ENCODE results near the gene CNTD1. TPM values are rescaled to one million over a fixed set of nuclear protein-coding genes. Genes with fewer than 3 reads are reported as not detected.
"Not testable (repeated sequence)": the region's sequence is repeated elsewhere in the genome, so short reads cannot be mapped to it uniquely, and the experiment has no call there.

Gene CNTD1
- not detected in 2 replicates for total RNA-seq

- H3K9me3 Mint-ChIP-seq, result peaks cover 3% of the 10 kb centered on the region
- H3K27me3 Mint-ChIP-seq, result peaks cover 12% of the 10 kb centered on the region
- DNase-seq, result peak; percentile 95
- H3K4me3 Mint-ChIP-seq, result peak within 1 kb of the TSS; percentile 95
- H3K36me3 Mint-ChIP-seq (ENCODE audit: low read depth), result peaks cover 10% of the 10 kb centered on the region
- intact Hi-C loops (cut with micrococcal nuclease), result loop anchor here (1.0 kb wide), 1 partner anchor 26 kb away; the partner anchor contains the start of gene BECN1
- peak within 1 kb of the TSS; percentile 73 for H3K27ac Mint-ChIP-seq
- peaks cover 16% of the 10 kb centered on the region for H3K4me1 Mint-ChIP-seq
Measured at GRCh38 chr17:42798383-42799380, at the start of gene CNTD1, which contains the start of gene COA3. CNTD1 (plus strand) TSS chr17:42798861; CDS start chr17:42799068, 207 bp downstream. COA3 (minus strand) TSS chr17:42798704; CDS start chr17:42798681, 23 bp downstream.

GRCh38 chr17:42748908-42749798 is 49.5 kb upstream of the CNTD1 start:
- Mint-ChIP-seq H3K9me3 (peaks cover 4% of the 10 kb centered on the region), H3K36me3 (ENCODE audit: low read depth) (peaks cover 5% of the 10 kb centered on the region), H3K27ac (no peak overlapping the region), H3K4me1 (peaks cover 9% of the 10 kb centered on the region), H3K4me3 (no peak overlapping the region), H3K27me3 (peaks cover 57% of the 10 kb centered on the region)
- intact Hi-C loops (cut with micrococcal nuclease), result no loop called here
- DNase-seq, result no peak

- H3K4me3 Mint-ChIP-seq, result no peak overlapping the region
- no peaks in the 10 kb centered on the region for H3K36me3 Mint-ChIP-seq (ENCODE audit: low read depth)
- H3K27me3 Mint-ChIP-seq, result peaks cover 61% of the 10 kb centered on the region
- intact Hi-C loops (cut with micrococcal nuclease), result no loop called here
- no peaks in the 10 kb centered on the region for H3K4me1 Mint-ChIP-seq
- no peaks in the 10 kb centered on the region for H3K9me3 Mint-ChIP-seq
- no peak for DNase-seq
- H3K27ac Mint-ChIP-seq, result no peak overlapping the region
Measured at GRCh38 chr17:42750739-42751344, 47.8 kb upstream of the CNTD1 start.

DNA sequence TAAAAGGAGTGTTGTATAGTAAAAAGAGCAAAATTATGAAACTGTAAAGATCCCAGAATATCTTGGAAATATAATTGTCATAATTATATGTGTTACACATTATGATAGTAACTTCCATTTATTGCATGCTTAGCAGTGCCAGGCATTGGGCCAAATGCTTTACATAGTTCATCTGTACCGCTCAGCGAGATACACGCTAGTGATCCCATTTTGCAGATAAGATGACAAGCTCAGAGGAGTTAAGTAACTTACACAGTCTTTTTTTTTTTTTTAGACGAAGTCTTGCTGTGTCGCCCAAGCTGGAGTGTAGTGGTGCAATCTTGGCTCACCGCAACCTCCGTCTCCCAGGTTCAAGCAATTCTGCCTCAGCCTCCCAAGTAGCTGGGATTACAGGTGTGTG is 47.0 kb upstream of the CNTD1 start:
- no peaks in the 10 kb centered on the region for H3K9me3 Mint-ChIP-seq
- no peaks in the 10 kb centered on the region for H3K4me1 Mint-ChIP-seq
- intact Hi-C loops (cut with micrococcal nuclease), result no loop called here
- no peaks in the 10 kb centered on the region for H3K36me3 Mint-ChIP-seq (ENCODE audit: low read depth)
- peaks cover 63% of the 10 kb centered on the region for H3K27me3 Mint-ChIP-seq
- H3K27ac Mint-ChIP-seq, result no peak overlapping the region
- H3K4me3 Mint-ChIP-seq, result no peak overlapping the region
- no peak for DNase-seq

GRCh38 chr17:42754782-42755181 is 43.9 kb upstream of the CNTD1 start:
- no peak overlapping the region for H3K4me3 Mint-ChIP-seq
- H3K27ac Mint-ChIP-seq, result no peak overlapping the region
- H3K9me3 Mint-ChIP-seq, result no peaks in the 10 kb centered on the region
- no peaks in the 10 kb centered on the region for H3K4me1 Mint-ChIP-seq
- no peaks in the 10 kb centered on the region for H3K36me3 Mint-ChIP-seq (ENCODE audit: low read depth)
- intact Hi-C loops (cut with micrococcal nuclease), result no loop called here
- DNase-seq, result no peak
- peaks cover 57% of the 10 kb centered on the region for H3K27me3 Mint-ChIP-seq

DNA sequence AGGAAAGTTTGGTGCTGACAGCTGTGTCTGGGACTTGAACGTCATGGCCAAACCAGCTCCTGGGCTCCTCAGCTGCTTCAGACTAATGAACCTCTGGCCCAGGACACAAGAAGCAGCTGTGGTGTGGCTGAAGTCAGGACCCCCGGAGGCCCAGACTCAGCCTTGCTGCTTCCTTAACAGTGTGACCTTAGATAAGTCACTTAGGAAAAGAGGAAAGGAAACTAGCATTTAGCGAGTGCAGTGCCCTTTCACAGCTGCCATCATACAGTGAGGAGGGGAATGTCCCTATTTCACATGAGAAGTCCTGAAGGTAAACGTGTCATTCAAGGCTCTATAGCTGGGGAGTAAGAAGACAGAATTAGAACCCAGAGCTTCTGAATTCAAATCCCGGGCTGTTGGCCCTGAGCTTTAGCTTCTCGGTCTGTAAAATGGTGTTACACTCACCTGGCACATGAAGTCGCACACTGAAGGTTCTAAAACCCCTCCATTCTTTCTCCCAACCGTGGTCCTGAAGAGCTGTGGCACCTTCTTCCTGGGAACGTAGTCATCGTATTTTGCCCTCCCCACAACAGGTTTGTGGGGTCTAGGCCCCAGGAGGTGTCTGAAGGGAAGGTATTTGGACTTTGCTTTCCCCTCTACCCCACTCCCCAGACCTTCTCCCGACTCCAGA is 38.5 kb upstream of the CNTD1 start:
- Mint-ChIP-seq H3K4me3 (peak overlapping the region; percentile 44), H3K36me3 (ENCODE audit: low read depth) (no peaks in the 10 kb centered on the region), H3K27ac (no peak overlapping the region), H3K9me3 (no peaks in the 10 kb centered on the region), H3K4me1 (peaks cover 4% of the 10 kb centered on the region), H3K27me3 (peaks cover 58% of the 10 kb centered on the region)
- intact Hi-C loops (cut with micrococcal nuclease), result loop anchor here (10.0 kb wide), 1 partner anchor 155 kb away; the partner anchor contains the start of genes RETREG3 and TUBG1
- DNase-seq, result no peak

DNA sequence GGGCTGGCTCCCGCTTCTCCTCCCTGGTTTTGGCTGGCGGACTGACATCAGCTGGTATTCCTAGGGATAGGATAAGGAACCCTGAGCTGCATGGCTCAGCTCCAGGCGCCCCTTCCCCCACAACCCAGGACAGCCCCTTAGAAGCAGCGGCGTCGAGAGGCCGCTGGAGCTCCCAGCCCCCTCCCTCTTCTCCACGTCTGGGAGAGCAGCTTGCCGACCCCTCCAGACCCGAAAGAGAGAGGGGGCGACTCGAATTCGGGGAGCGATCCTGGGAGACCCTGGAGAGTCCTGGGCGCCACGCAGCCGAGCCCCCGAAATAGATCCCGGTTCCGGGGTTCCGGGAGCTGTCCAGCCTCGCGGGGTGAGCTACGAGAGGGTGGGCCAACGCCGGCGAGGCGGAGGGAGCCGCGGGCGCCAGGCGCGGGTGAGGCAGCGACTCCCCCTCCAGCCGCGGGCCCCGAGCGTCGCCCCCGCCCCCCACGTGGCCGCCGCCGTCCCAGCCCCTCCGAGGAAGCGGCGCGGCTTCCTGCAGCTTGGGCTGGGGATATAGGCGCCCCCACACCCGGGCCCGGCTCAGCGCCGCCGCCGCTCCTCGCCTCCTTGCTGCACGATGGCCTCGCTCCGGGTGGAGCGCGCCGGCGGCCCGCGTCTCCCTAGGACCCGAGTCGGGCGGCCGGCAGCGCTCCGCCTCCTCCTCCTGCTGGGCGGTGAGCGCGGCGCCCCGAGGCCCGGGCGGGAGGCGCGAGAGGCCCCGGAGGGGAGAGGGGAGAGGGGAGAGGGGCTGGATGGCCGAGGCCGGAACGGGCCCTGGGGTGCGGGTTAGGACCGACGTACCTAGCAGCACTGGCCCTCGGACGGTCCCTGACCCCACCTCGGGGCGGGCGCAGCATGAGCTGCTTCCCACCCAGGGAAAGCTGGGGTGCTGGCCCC is 37.7 kb upstream of the CNTD1 start, which contains the start of gene RAMP2:
Gene RAMP2, plus strand, starts transcription at position 576 of the 930 bp plus-strand sequence. Its CDS starts 35 bp downstream, at position 611.
- DNase-seq, result peak; percentile 71
- intact Hi-C loops (cut with micrococcal nuclease), result loop anchor here (10.0 kb wide), 1 partner anchor 156 kb away; the partner anchor contains the start of genes RETREG3 and TUBG1
- no peaks in the 10 kb centered on the region for H3K36me3 Mint-ChIP-seq (ENCODE audit: low read depth)
- H3K27ac Mint-ChIP-seq, result no peak within 1 kb of the TSS
- H3K4me1 Mint-ChIP-seq, result peaks cover 4% of the 10 kb centered on the region
- H3K27me3 Mint-ChIP-seq, result peaks cover 60% of the 10 kb centered on the region
- H3K4me3 Mint-ChIP-seq, result peak within 1 kb of the TSS; percentile 44
- H3K9me3 Mint-ChIP-seq, result no peaks in the 10 kb centered on the region

GRCh38 chr17:42761638-42762037 is 37.0 kb upstream of the CNTD1 start:
- no peak overlapping the region for H3K27ac Mint-ChIP-seq
- peaks cover 4% of the 10 kb centered on the region for H3K4me1 Mint-ChIP-seq
- H3K27me3 Mint-ChIP-seq, result peaks cover 55% of the 10 kb centered on the region
- H3K9me3 Mint-ChIP-seq, result no peaks in the 10 kb centered on the region
- no peaks in the 10 kb centered on the region for H3K36me3 Mint-ChIP-seq (ENCODE audit: low read depth)
- intact Hi-C loops (cut with micrococcal nuclease), result loop anchor here (2.0 to 10.0 kb wide), 3 partner anchors 17 to 183 kb away; partner anchors contain the start of genes EZH1, RETREG3 and TUBG1
- peak overlapping the region; percentile 44 for H3K4me3 Mint-ChIP-seq
- no peak for DNase-seq

- no peak overlapping the region for H3K27ac Mint-ChIP-seq
- intact Hi-C loops (cut with micrococcal nuclease), result loop anchor here (10.0 kb wide), 1 partner anchor 161 kb away; the partner anchor contains the start of genes RETREG3 and TUBG1
- no peaks in the 10 kb centered on the region for H3K9me3 Mint-ChIP-seq
- H3K27me3 Mint-ChIP-seq, result peaks cover 35% of the 10 kb centered on the region
- no peak overlapping the region for H3K4me3 Mint-ChIP-seq
- DNase-seq, result no peak
- no peaks in the 10 kb centered on the region for H3K36me3 Mint-ChIP-seq (ENCODE audit: low read depth)
- H3K4me1 Mint-ChIP-seq, result peaks cover 2% of the 10 kb centered on the region
Measured at GRCh38 chr17:42766124-42766523, 32.5 kb upstream of the CNTD1 start.

DNA sequence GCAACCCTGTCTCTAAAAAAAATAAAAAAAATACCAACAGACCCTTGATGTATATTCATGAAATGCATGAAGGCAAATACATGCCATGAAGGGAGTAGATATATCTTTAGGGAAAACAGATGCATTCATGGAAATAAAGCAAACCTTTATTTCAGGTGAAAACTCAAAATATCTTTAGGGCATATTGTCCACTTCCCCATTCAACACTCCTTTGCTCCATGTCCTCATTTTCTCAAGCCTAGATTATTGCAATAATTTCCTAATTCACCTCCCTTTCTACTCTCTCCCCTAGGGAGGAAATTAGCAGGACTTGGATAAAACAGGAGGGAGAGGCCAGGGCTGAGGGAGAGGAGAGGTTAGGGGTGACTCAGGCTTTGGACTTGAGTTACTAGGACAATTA is 31.1 kb upstream of the CNTD1 start:
- Mint-ChIP-seq H3K27ac (no peak overlapping the region), H3K27me3 (peaks cover 23% of the 10 kb centered on the region), H3K36me3 (ENCODE audit: low read depth) (no peaks in the 10 kb centered on the region), H3K4me1 (peaks cover 5% of the 10 kb centered on the region), H3K4me3 (no peak overlapping the region), H3K9me3 (no peaks in the 10 kb centered on the region)
- intact Hi-C loops (cut with micrococcal nuclease), result loop anchor here (10.0 kb wide), 1 partner anchor 163 kb away; the partner anchor contains the start of genes RETREG3 and TUBG1
- no peak for DNase-seq

GRCh38 chr17:42768006-42768405 is 30.7 kb upstream of the CNTD1 start:
- H3K36me3 Mint-ChIP-seq (ENCODE audit: low read depth), result not testable (repeated sequence)

More at GRCh38 chr17:42768006-42768405, 30.7 kb upstream of the CNTD1 start:
- DNase-seq, H3K4me1 Mint-ChIP-seq, H3K27ac Mint-ChIP-seq, H3K9me3 Mint-ChIP-seq, H3K4me3 Mint-ChIP-seq: not testable (repeated sequence)
- intact Hi-C loops (cut with micrococcal nuclease), result loop anchor here (10.0 kb wide), 1 partner anchor 163 kb away; the partner anchor contains the start of genes RETREG3 and TUBG1
- peaks cover 18% of the 10 kb centered on the region for H3K27me3 Mint-ChIP-seq
